ENCODE results near the gene CDON. TPM values are rescaled to one million over a fixed set of nuclear protein-coding genes. Genes with fewer than 3 reads are reported as not detected.

The CDON gene
- total RNA-seq, 2 experiments from 2014 or later: 1.9 to 2.7 TPM

DNA sequence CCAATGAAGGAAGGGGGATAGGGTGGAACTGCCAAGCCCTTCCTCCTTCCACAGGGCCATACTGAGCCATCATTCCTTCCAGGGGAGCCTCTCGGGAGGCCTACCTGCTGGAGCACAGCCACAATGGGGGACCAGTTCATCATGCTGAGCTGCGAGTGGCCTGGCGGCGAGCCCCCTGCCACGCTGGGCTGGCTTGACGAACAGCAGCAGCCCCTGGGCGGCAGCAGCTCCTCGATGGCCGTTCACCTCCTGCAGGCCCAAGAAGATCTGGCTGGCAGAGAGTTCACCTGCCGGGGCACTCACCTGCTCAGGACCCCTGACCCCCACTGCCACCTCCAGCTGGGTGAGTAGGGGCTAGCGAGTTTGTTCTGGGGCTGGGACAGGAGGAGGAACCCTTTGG is 110.9 kb downstream of the CDON start:
- H3K4me1 Mint-ChIP-seq (ENCODE audit: low read depth): no peaks in the 10 kb centered on the region
- Histone ChIP-seq H3K27ac (ENCODE audit: low read depth in 1 of 2, low read length in 2 of 2) (no peak overlapping the region), H3K9me3 (ENCODE audit: control insufficient read depth in 1 of 2, insufficient read depth in 1 of 2, low read length in 2 of 2) (no peaks in the 10 kb centered on the region), H3K36me3 (ENCODE audit: insufficient read depth, low read length) (no peaks in the 10 kb centered on the region), H3K4me1 (ENCODE audit: insufficient read depth, low read length) (no peaks in the 10 kb centered on the region), H3K4me3 (ENCODE audit: low read length) (no peak overlapping the region), H3K27me3 (ENCODE audit: control insufficient read depth in 1 of 2, insufficient read depth in 2 of 2, low read length in 2 of 2) (no peaks in the 10 kb centered on the region)
- TF ChIP-seq, protein P1, sequence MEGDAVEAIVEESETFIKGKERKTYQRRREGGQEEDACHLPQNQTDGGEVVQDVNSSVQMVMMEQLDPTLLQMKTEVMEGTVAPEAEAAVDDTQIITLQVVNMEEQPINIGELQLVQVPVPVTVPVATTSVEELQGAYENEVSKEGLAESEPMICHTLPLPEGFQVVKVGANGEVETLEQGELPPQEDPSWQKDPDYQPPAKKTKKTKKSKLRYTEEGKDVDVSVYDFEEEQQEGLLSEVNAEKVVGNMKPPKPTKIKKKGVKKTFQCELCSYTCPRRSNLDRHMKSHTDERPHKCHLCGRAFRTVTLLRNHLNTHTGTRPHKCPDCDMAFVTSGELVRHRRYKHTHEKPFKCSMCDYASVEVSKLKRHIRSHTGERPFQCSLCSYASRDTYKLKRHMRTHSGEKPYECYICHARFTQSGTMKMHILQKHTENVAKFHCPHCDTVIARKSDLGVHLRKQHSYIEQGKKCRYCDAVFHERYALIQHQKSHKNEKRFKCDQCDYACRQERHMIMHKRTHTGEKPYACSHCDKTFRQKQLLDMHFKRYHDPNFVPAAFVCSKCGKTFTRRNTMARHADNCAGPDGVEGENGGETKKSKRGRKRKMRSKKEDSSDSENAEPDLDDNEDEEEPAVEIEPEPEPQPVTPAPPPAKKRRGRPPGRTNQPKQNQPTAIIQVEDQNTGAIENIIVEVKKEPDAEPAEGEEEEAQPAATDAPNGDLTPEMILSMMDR (IDR thresholded peaks at IDR 0.05): no peak
- DNase-seq: no peak
- CTCF ChIA-PET: no interaction called here
- intact Hi-C loops (cut with DNase I, micrococcal nuclease): no loop called here
- H3K4me3 Mint-ChIP-seq: no peak overlapping the region
- no peak overlapping the region for H3K27ac Mint-ChIP-seq
- POLR2A ChIA-PET: no interaction called here
- no peaks in the 10 kb centered on the region for H3K36me3 Mint-ChIP-seq (ENCODE audit: low read depth)
- ATAC-seq (ENCODE audit: poor library complexity): no peak
- no peaks in the 10 kb centered on the region for H3K9me3 Mint-ChIP-seq
- H3K27me3 Mint-ChIP-seq: no peaks in the 10 kb centered on the region

DNA sequence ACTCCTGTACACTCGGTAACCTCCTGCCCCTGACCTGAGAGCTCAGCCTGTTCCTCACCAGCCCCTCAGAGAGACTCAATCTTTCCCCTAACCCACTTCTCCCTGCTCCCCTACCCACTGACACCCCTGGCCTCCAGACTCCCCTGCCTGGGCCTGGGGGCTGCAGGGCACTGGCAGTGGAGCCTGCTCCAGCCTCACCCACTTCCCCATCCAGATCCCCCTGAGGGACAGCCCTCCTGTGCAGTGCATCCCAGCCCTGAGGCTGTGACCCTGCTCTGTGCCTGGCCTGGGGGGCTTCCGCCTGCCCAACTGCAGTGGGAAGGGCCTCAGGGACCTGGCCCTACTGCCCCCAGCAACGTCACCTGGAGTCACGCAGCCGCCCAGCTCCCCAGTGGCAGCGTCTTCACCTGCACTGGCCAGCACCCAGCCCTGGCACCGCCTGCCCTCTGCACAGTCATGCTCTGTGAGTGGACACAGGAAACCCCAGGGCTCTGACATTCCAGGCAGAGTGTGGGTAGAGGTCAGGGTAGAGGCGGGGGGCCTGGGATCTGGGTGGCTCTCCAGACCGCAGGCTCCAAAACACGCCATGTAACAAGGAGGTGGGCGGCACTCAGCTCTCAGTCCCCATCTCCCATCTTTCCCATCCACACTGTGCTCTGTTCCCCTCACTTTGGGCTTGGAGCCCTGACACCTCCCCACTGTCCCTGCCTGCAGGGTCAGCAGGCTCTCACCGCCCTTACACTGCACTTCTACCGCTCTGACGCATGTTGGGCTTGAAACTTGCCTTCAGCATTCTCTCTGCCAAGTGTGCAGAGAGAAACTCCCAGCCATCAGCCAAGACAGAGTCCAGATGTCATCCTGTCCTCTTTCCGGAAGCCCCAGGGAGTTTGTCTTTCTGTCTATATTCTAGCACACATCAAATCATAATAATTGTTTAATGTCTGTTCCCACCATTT is 111.7 kb downstream of the CDON start:
- Histone ChIP-seq H3K36me3 (ENCODE audit: insufficient read depth, low read length) (no peaks in the 10 kb centered on the region), H3K4me1 (ENCODE audit: insufficient read depth, low read length) (no peaks in the 10 kb centered on the region), H3K9me3 (ENCODE audit: control insufficient read depth in 1 of 2, insufficient read depth in 1 of 2, low read length in 2 of 2) (no peaks in the 10 kb centered on the region), H3K27ac (ENCODE audit: low read depth in 1 of 2, low read length in 2 of 2) (no peak overlapping the region), H3K27me3 (ENCODE audit: control insufficient read depth in 1 of 2, insufficient read depth in 2 of 2, low read length in 2 of 2) (no peaks in the 10 kb centered on the region), H3K4me3 (ENCODE audit: low read length) (no peak overlapping the region)
- POLR2A ChIA-PET: interaction anchor here (0.5 kb wide), 1 partner anchor 12 kb away, joined by 3 read pairs; no protein-coding TSS in a partner anchor
- no peak for DNase-seq
- ATAC-seq (ENCODE audit: poor library complexity): no peak
- no peak overlapping the region for H3K27ac Mint-ChIP-seq
- no peaks in the 10 kb centered on the region for H3K4me1 Mint-ChIP-seq (ENCODE audit: low read depth)
- no peaks in the 10 kb centered on the region for H3K36me3 Mint-ChIP-seq (ENCODE audit: low read depth)
- no peak overlapping the region for H3K4me3 Mint-ChIP-seq
- no peaks in the 10 kb centered on the region for H3K9me3 Mint-ChIP-seq
- intact Hi-C loops (cut with DNase I, micrococcal nuclease): no loop called here
- TF ChIP-seq, protein P1 (IDR thresholded peaks at IDR 0.05): no peak
- CTCF ChIA-PET: no interaction called here
- H3K27me3 Mint-ChIP-seq: no peaks in the 10 kb centered on the region

DNA sequence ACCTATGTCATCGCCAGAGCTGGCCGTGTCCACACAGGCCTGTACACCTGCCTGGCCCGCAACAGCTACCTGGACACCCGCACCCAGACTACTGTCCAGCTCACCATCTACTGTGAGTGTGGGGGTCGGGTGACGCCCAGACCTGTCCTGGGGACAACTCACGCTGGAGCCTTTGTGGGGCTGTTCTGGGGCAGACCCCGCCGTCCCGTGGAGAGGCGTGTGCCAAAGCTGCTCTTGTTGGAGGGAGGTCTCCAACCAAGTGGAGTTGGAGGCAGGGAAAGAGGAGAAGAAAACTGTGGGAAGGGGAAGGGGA is 112.5 kb downstream of the CDON start:
- Mint-ChIP-seq H3K27ac (no peak overlapping the region), H3K36me3 (ENCODE audit: low read depth) (no peaks in the 10 kb centered on the region), H3K27me3 (no peaks in the 10 kb centered on the region), H3K9me3 (no peaks in the 10 kb centered on the region), H3K4me3 (no peak overlapping the region), H3K4me1 (ENCODE audit: low read depth) (no peaks in the 10 kb centered on the region)
- no peaks in the 10 kb centered on the region for H3K4me1 ChIP-seq (ENCODE audit: insufficient read depth, low read length)
- H3K9me3 ChIP-seq (ENCODE audit: control insufficient read depth in 1 of 2, insufficient read depth in 1 of 2, low read length in 2 of 2): no peaks in the 10 kb centered on the region
- H3K4me3 ChIP-seq (ENCODE audit: low read length): no peak overlapping the region
- H3K27me3 ChIP-seq (ENCODE audit: control insufficient read depth in 1 of 2, insufficient read depth in 2 of 2, low read length in 2 of 2): no peaks in the 10 kb centered on the region
- DNase-seq (no peak), ATAC-seq (ENCODE audit: poor library complexity) (no peak)
- H3K27ac ChIP-seq (ENCODE audit: low read depth in 1 of 2, low read length in 2 of 2): no peak overlapping the region
- TF ChIP-seq, protein P1 (IDR thresholded peaks at IDR 0.05): no peak
- no peaks in the 10 kb centered on the region for H3K36me3 ChIP-seq (ENCODE audit: insufficient read depth, low read length)
- ChIA-PET POLR2A (no interaction called here), CTCF (no interaction called here)
- intact Hi-C loops (cut with DNase I, micrococcal nuclease): no loop called here

Data from CD4-positive, alpha-beta T cell (primary cell).